KBM-7 (cell line): ENCODE data around the gene SDF2L1.
"Not testable (repeated sequence)": the region's sequence is repeated elsewhere in the genome, so short reads cannot be mapped to it uniquely, and the experiment has no call there.

Experiments
- DNase-seq: peaks from one replicate; pipeline ENCODE4 v3.0.0-alpha.2; 2015
- in situ Hi-C: fragments of 300-500 bp; cut with MboI; formaldehyde crosslinking; loops from 2 replicates; pipeline ENCODE4 v1.14.3; 2020; ENCODE audit warnings: low sequenced_read_pairs, low pct_unique_long_range_greater_than_20kb, mixed read lengths

SDF2L1 gene, protein sequence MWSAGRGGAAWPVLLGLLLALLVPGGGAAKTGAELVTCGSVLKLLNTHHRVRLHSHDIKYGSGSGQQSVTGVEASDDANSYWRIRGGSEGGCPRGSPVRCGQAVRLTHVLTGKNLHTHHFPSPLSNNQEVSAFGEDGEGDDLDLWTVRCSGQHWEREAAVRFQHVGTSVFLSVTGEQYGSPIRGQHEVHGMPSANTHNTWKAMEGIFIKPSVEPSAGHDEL

GRCh38 chr22:21641789-21642583 lies at the start of gene SDF2L1:
TSS of gene SDF2L1 (plus strand) at chr22:21642302. CDS start at chr22:21642337, 35 bp downstream.
- peak; percentile 99 for DNase-seq
- in situ Hi-C loops = no loop called here

DNA sequence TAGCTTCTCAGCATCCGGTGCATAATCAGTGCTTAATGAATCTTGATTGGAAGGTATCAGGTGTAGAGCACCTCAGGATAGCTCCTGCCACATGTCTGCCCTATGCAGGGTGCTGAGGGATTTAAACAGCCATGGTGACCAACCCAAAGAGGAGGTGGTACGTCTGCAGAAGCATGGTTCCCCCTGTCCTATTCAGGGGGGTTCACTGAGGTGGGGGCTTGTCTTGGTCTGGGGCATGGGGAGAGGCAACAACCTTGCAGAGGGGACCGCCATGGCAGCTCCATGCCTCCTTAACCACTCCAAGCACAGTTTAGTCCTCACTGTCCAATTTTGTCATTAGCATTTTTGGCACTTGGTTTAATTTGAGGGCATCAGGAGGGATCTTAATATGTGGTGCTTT lies 49.7 kb upstream of the SDF2L1 start:
- DNase-seq = no peak
- in situ Hi-C loops = no loop called here

- DNase-seq = no peak
- in situ Hi-C loops = no loop called here
Measured at GRCh38 chr22:21593406-21594232, 48.5 kb upstream of the SDF2L1 start.

DNA sequence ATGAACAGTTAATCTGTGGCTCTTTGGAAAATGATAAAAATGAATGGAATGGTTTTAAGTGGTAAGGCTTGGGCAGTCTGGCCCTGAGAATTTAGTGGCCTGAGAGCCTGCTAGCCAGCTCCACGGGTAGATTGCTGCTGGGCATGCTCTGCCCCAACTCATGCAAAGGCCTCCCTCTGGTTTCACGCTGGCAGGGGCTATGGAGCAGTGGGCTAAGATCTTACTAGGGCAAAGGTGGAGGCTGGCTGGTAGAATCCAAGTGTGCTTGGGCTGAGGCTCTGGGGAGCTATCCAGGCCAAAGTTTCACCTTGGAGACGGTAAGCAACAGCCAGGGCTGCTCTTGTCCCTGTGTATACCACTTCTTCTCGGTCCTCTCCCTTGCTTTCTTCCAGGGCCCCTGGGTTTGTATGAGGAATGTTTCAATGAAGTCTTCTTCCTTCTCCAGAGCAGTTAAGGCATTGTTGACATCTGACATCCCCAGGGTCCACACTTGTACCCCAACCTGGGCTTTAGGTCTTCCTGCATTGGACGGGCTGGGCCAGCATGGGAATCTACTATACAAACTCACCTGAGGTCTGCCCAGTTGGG lies 47.1 kb upstream of the SDF2L1 start:
- DNase-seq = no peak
- in situ Hi-C loops = no loop called here

- DNase-seq, in situ Hi-C loops: not testable (repeated sequence)
Measured at GRCh38 chr22:21596356-21597135, 45.6 kb upstream of the SDF2L1 start.

DNA sequence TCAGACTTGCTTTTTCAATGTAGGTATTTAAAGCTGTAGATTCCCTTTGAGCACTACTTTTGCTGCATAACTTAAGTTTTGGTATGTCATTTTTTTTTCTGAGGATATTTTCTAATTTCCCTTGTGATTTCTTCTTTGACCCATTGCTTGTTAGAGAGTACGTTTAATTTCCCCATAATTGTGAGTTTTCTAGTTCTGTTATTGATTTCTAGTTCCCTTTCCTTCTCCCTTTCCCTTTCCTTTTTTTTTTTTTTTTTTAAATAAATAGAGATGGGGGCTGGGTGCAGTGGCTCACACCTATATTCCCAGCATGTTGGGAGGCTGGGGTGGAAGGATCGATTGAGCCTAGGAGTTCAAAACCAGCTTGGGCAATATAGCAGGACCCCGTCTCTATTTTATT lies 43.8 kb upstream of the SDF2L1 start:
- in situ Hi-C loops = no loop called here
- DNase-seq = no peak

DNA sequence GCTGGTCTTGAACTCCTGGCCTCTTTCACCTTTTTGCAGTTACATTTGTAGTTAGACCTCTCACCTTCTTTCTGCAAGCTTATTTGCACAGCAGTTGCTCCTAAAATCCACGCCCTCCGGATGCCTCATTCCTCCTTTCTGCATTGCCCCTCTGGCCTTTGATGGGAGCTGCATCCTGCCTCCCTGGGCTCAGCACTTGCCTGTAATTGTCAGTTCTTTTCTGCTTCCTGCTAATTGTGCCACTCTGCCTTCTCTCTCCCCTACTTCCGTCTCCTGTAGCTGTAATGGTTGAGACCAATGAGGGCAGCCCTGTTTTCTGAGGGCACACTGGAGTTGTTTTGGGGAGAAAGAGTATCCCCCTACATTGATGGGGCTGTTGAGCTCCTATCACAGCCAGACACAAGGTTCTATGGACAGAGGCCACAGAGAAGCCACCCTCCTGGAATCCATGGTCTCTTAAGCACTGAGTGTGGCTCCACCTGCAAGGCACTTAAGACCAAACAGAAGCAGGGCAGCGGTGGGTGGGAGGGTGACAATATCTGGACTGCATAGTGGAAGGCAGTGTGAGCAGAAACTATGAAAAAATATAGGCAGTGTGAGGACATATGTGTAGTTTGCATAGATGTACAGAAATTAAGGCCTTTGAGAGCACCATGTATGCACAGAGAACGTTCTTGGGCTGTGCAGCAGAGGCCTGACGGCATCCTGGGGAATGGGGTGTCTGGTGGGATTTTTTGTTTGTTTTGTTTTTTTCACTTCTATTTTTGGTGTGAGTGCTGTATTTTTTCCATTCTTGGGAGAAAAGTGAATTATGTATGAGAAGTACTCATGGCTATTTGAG lies 42.8 kb upstream of the SDF2L1 start:
- in situ Hi-C loops = no loop called here

DNA sequence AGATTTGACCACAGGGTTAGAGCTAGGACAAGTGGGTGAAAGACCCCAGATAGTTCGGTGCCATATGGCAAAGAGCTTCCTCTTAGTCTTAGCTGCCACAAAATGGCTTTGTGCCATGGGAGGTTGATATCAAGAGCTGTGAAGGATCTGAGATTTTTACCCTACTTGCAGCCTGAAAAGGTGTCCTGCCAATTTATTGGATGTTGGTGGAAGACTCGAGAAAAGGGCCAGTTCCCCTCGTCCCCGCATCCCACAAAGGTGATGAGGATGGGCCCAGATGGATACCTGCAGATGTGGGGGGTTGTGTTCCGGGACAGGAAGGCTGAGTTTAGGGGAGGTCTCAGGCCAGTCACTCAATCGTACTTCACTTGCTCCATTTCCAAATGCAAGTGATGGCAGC lies 39.5 kb upstream of the SDF2L1 start:
- no peak for DNase-seq
- in situ Hi-C loops = no loop called here

More for the DNA sequence above, 42.8 kb upstream of the SDF2L1 start:
- DNase-seq = no peak

DNA sequence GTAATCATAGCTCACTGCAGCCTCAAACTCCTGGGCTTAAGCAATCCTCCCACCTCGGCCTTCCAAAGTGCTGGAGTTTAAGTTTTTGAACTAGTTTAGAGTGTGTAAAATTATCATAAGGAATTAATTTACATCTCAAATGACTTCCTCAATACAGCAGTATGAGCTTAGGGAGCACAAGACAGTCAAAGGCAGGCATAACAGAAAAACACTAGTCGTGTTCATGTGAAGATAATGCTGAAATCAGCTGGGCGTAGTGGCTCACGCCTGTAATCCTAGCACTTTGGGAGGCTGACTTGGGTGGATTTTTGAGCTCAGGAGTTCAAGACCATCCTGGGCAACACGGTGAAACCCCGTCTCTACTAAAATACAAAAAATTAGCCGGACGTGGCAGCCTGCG lies 38.1 kb upstream of the SDF2L1 start:
- DNase-seq = no peak

DNA sequence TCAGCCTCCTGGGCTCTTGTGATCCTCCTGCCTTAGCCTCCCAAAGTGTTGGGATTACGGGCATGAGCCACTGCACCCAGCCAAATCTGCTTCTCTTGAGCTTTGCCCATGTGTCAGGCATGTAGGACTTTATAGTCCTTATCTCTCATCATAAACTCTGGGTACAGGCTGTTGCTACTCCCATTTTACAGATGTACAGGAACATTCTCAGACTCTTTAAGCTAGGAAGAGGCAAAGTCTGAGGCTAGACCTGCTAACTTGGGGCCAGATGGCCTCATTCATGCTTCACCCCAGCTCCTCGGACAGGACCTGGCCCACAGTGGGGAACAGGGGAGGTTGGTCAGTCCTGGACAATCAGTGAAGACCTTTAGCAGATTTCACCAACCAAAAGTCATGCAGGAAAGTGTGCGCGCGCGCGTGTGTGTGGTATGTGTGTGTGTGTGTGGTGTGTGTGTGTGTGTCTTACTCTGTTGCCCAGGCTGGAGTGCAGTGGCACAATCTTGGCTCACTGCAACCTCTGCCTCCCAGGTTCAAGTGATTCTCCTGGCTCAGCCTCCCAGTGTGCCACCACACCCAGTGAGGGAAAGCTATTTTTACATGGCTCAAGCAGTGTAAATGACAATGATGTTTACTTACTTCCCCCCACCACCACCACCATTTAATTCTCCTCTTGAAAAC lies 36.1 kb upstream of the SDF2L1 start:
- in situ Hi-C loops = no loop called here
- no peak for DNase-seq

More for the DNA sequence above, 38.1 kb upstream of the SDF2L1 start:
- in situ Hi-C loops = no loop called here

DNA sequence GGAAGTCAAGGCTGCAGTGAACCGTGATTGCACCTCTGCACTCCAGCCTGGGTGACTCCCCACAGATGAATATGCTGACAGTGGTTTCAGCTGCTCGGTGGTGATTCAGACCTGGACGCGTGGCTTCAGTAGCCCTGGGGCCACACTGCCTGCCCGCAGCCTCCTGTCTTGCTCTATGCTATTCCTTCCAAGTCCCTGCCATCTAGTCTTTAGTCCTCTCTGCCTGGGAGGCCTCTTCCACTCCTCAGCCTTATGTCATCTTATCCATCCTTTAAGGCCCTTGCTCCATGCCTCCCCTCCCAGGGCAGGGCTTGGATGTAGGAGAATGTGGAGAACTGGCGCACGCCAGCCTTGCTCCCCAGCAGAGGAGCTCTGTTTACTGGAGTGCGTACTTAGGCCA lies 35.3 kb upstream of the SDF2L1 start:
- in situ Hi-C loops = no loop called here

DNA sequence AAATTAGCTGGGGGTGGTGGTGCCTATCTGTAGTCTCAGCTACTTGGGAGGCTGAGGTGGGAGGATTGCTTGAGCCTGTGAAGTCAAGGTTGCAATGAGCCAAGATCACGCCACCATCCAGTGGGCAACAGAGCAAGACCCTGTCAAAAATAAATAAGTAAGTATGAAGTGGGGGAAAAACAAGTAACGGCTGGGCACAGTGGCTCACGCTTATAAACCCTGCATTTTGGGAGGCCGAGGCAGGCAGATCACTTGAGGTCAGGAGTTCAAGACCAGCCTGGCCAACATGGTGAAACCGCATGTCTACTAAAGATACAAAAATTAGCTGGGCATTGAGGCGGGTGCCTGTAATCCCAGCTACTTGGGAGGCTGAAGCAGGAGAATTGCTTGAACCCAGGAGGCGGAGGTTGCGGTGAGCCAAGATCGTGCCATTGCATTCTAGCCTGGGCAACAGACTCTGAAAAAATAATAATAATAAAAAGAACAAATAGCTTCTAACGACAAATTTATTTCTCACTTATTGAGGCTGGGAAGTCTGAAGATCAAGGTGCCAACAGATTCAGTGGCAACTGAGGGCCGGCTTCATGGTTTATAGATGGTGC lies 32.4 kb upstream of the SDF2L1 start:
- in situ Hi-C loops, DNase-seq: not testable (repeated sequence)

More for the DNA sequence above, 35.3 kb upstream of the SDF2L1 start:
- DNase-seq = no peak

GRCh38 chr22:21611210-21611977 lies 30.7 kb upstream of the SDF2L1 start:
- DNase-seq = no peak

DNA sequence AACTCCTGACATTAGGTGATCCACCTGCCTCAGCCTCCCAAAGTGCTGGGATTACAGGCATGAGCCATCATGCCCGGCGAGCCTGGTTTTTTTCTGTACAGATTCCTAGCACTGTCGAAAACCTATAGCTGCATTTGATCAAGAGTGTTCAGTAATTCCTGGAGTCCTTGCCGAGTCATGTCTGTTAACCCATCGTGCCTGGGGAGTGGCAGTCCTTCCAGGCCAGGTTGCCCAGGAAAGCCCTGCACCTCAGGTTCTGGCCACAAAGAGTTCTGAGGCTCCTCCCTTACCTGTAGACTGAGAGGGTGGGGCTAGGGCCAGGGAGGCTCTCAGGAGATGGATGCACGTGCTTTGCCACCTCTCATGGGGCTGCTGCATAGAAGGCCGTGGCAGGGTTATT lies 29.2 kb upstream of the SDF2L1 start:
- in situ Hi-C loops = no loop called here
- no peak for DNase-seq

More at GRCh38 chr22:21611210-21611977, 30.7 kb upstream of the SDF2L1 start:
- in situ Hi-C loops = no loop called here

DNA sequence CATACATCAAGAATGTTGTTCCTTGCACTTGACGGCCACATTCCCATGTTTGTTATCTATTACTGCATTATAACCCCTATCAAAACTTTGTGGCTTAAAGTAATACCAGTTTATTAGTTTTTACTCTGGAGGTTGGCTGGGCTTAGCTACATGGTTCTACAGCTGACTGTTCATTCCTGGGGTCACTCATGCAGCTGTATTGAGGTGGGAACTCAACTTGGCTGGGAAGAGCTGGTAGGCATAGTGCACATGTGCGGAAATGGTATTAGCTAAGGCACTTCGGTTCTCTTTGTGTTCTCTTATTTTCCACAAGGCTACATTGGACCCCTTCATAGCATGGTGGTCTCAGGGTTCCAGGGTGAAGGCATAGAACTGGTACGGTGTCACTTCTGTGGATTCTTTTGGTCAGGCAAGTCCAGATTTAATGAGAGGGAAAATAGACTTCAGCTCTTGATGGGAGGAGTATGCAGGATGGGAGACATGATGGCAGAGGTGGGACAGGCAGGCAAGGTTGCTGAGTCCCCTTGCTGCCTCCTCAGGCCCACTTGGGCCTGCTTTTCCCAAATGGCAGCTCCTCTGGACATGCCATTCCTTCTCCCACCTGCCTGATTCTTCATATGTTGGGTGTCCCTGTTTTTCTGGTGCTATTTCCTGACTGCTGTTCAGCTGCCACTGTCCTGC lies 28.4 kb upstream of the SDF2L1 start:
- DNase-seq = no peak
- in situ Hi-C loops = no loop called here

DNA sequence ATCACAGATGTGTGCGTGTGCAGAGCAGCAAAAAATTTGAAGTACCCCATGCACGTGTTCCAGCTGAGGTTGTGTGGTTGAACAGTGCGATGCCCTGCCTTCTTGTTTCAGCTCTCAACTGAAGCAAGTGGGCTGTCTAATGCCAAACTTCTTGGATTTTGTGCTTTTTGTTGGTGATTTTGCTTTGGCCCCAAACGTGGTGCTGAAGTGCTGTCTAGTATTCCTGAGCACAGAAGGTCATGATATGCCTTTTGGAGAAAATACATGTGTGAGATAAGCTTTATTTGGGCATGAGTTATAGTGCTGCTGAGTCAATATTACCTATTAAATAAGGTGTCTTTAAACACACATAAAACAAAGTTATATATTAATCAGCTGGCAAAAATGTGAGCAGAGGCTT lies 26.4 kb upstream of the SDF2L1 start:
- DNase-seq = no peak
- in situ Hi-C loops = no loop called here
